Activated CD8-positive, alpha-beta T cell treated with anti-CD3 and anti-CD28 coated beads for 36 hours (primary cell): ENCODE results near the gene CEACAM1. TPM values are rescaled to one million over a fixed set of nuclear protein-coding genes. Genes with fewer than 3 reads are reported as not detected.
"Not testable (repeated sequence)": the region's sequence is repeated elsewhere in the genome, so short reads cannot be mapped to it uniquely, and the experiment has no call there.

ENCODE experiments used
- ATAC-seq: fragments of 200-7000 bp; cut with Tn5 transposase; one replicate; pipeline ENCODE4 v1.10.0; 2021; ENCODE audit warnings: mild to moderate bottlenecking, moderate library complexity
- CTCF ChIA-PET: fragments of 350-600 bp; sonication (Branson Sonifier 250); formaldehyde crosslinking; loops from one replicate; lab custom pipeline; 2021; ENCODE audit warnings: antibody characterized with exemption; lab: Charles Lee
- POLR2A ChIA-PET: fragments of 350-600 bp; sonication (Branson Sonifier 250); formaldehyde crosslinking; loops from one replicate; lab custom pipeline; 2021; ENCODE audit warnings: antibody characterized with exemption; lab: Charles Lee
- DNase-seq: peaks from one replicate; pipeline ENCODE4 v3.0.0-alpha.2; 2020
- H3K27ac Mint-ChIP-seq: one replicate; pipeline ENCODE4 v1.8.0; 2021; ENCODE audit warnings: mild to moderate bottlenecking, mixed read lengths
- H3K27me3 Mint-ChIP-seq: one replicate; pipeline ENCODE4 v1.8.0; 2021; ENCODE audit warnings: mixed read lengths
- H3K36me3 Mint-ChIP-seq: one replicate; pipeline ENCODE4 v1.8.0; 2021; ENCODE audit warnings: low read depth, mixed read lengths
- H3K4me1 Mint-ChIP-seq: one replicate; pipeline ENCODE4 v1.8.0; 2021; ENCODE audit warnings: low read depth, mixed read lengths
- H3K4me3 Mint-ChIP-seq: one replicate; pipeline ENCODE4 v1.8.0; 2021; ENCODE audit warnings: mild to moderate bottlenecking, moderate library complexity, mixed read lengths
- H3K9me3 Mint-ChIP-seq: one replicate; pipeline ENCODE4 v1.8.0; 2021; ENCODE audit warnings: mixed read lengths
- intact Hi-C: fragments of 100-400 bp; cut with micrococcal nuclease; formaldehyde crosslinking; loops from one replicate; pipeline ENCODE4 v1.10.0; 2022
- total RNA-seq, 2 experiments: library from RNA; stranded (reverse); gene quantifications; one replicate each; pipeline ENCODE4 v1.2.3, GENCODE V29; 2021
- TF ChIP-seq, protein P1 (sequence below): fragments of 200-600 bp; IDR thresholded peaks from one replicate; pipeline ENCODE4 v1.8.0; 2022; ENCODE audit warnings: antibody characterized with exemption, mild to moderate bottlenecking

The CEACAM1 gene
- total RNA-seq, 2 experiments from 2014 or later = 5.2 to 5.3 TPM

DNA sequence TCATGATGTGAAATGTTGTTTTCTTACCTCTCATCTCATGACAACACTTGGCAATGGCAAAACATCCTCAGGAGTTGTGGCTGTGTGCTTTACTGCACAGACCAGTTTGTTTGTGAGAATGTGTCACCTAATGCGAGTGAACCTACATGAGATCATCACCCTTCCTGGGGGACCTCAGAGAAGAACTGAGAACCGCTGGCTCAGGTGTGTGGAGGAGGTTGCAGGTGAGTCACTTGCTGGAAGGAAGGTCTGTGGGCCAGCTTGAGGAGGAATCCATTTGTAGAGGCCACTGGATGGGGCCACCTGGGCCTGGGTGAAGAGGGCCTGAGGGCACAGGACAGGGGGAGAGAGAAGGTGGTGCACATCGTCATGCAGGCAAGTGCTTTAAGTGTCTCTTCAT lies 3.0 kb upstream of the CEACAM1 start:
- peaks cover 27% of the 10 kb centered on the region for H3K4me1 Mint-ChIP-seq
- no peak overlapping the region for H3K4me3 Mint-ChIP-seq
- no peak overlapping the region for H3K27ac Mint-ChIP-seq
- intact Hi-C loops = no loop called here
- H3K9me3 Mint-ChIP-seq = no peaks in the 10 kb centered on the region
- DNase-seq (peak; percentile 20), ATAC-seq (no peak)
- H3K36me3 Mint-ChIP-seq = no peaks in the 10 kb centered on the region
- ChIA-PET CTCF (interaction anchor here (0.7 to 6.7 kb wide), 10 partner anchors 11 to 93 kb away, joined by 3 to 138 read pairs (median 16); partner anchors contain the start of gene CXCL17), POLR2A (no interaction called here)
- TF ChIP-seq, protein P1, sequence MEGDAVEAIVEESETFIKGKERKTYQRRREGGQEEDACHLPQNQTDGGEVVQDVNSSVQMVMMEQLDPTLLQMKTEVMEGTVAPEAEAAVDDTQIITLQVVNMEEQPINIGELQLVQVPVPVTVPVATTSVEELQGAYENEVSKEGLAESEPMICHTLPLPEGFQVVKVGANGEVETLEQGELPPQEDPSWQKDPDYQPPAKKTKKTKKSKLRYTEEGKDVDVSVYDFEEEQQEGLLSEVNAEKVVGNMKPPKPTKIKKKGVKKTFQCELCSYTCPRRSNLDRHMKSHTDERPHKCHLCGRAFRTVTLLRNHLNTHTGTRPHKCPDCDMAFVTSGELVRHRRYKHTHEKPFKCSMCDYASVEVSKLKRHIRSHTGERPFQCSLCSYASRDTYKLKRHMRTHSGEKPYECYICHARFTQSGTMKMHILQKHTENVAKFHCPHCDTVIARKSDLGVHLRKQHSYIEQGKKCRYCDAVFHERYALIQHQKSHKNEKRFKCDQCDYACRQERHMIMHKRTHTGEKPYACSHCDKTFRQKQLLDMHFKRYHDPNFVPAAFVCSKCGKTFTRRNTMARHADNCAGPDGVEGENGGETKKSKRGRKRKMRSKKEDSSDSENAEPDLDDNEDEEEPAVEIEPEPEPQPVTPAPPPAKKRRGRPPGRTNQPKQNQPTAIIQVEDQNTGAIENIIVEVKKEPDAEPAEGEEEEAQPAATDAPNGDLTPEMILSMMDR = no peak
- no peaks in the 10 kb centered on the region for H3K27me3 Mint-ChIP-seq

DNA sequence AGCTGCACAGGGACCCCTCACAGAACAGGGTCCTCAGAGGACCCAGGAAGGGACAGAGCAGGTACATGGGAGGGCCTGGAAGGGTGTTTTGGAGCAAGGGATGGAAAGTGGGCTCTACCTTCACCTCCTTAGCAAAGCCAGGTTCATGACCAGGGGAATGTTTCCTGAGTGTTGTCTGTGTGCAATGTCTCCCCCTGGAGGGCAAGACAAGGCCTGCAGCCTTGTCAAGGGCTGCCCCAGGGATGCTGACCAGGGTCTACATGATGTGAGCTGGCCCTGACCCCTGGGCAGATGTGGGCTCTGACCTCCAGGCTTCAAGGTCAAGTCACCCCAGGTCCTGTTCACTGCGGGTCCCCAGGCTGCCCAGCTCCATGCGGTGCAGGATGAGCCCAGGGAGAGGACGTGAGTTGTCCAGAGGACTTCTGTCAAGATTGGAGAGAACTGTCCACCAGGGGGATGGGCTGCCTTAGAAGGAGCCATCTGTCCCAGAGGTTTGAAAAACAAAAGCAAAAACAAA lies 1.0 kb upstream of the CEACAM1 start:
- no peaks in the 10 kb centered on the region for H3K9me3 Mint-ChIP-seq
- H3K4me3 Mint-ChIP-seq = peak overlapping the region; percentile 72
- ChIA-PET POLR2A (interaction anchor here (0.6 to 1.0 kb wide), 2 partner anchors 78 to 83 kb away, joined by 3 read pairs; no protein-coding TSS in a partner anchor), CTCF (interaction anchor here (0.8 to 6.7 kb wide), 23 partner anchors 10 to 129 kb away, joined by 3 to 138 read pairs (median 5); partner anchors contain the start of gene CXCL17)
- TF ChIP-seq, protein P1 = peak; percentile 88
- H3K4me1 Mint-ChIP-seq = peaks cover 27% of the 10 kb centered on the region
- no peaks in the 10 kb centered on the region for H3K36me3 Mint-ChIP-seq
- ATAC-seq (peak; percentile 87), DNase-seq (peak; percentile 83)
- peak overlapping the region; percentile 94 for H3K27ac Mint-ChIP-seq
- intact Hi-C loops = loop anchor here (1.0 kb wide), 1 partner anchor 79 kb away; no protein-coding TSS in a partner anchor
- no peaks in the 10 kb centered on the region for H3K27me3 Mint-ChIP-seq

DNA sequence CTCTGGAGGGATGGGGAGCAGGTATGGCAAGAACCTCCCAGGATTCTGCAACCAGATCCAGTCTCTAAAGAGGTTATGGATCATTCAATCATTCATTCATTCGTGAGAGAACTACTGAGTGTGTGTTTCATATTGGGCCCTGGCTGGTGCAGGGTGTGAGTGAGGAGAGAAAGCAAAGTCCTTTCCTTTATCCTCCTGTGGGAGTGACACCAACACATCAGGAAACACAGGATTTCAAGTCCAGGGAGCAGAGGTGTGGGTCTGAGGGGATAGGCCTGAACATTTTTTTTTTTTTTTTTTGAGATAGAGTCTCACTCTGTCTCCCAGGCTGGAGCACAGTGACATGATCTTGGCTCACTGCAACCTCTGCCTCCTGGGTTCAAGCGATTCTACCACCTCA lies 3.3 kb downstream of the CEACAM1 start:
- Mint-ChIP-seq H3K4me3 (no peak overlapping the region), H3K4me1 (peaks cover 27% of the 10 kb centered on the region), H3K36me3 (no peaks in the 10 kb centered on the region), H3K27me3 (no peaks in the 10 kb centered on the region), H3K9me3 (no peaks in the 10 kb centered on the region), H3K27ac (no peak overlapping the region)
- no peak for DNase-seq
- intact Hi-C loops = loop anchor here (1.0 kb wide), 1 partner anchor 50 kb away; no protein-coding TSS in a partner anchor
- POLR2A ChIA-PET = no interaction called here
- no peak for ATAC-seq
- CTCF ChIA-PET = interaction anchor here (6.7 kb wide), 1 partner anchor 74 kb away, joined by 138 read pairs; no protein-coding TSS in a partner anchor
- TF ChIP-seq, protein P1 = no peak

DNA sequence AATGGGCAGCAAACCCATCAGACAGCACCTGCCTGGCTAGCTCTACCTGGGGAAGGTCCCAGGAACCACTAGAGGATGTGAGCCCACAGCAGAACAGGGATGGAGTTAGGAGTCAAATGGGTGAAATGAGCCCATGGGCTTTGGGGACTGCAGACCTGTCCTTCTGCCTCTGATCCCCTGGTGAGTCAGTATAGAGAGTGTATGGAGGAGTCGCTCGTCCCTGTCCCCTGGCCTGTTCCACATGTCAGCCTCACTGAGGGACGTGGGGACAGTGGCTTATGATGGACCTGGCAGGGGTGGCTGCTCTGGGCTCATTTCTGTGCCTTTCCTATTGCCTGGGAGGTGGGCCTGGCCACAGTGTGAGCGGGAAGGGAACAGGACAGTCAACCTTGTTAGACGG lies 4.0 kb downstream of the CEACAM1 start:
- Mint-ChIP-seq H3K4me1 (peaks cover 25% of the 10 kb centered on the region), H3K9me3 (no peaks in the 10 kb centered on the region), H3K36me3 (no peaks in the 10 kb centered on the region), H3K4me3 (no peak overlapping the region), H3K27ac (no peak overlapping the region), H3K27me3 (no peaks in the 10 kb centered on the region)
- intact Hi-C loops = loop anchor here (1.0 kb wide), 1 partner anchor 49 kb away; no protein-coding TSS in a partner anchor
- DNase-seq (no peak), ATAC-seq (no peak)
- POLR2A ChIA-PET = no interaction called here
- CTCF ChIA-PET = interaction anchor here (1.7 kb wide), 1 partner anchor 10 kb away, joined by 4 read pairs; no protein-coding TSS in a partner anchor
- TF ChIP-seq, protein P1 = no peak

DNA sequence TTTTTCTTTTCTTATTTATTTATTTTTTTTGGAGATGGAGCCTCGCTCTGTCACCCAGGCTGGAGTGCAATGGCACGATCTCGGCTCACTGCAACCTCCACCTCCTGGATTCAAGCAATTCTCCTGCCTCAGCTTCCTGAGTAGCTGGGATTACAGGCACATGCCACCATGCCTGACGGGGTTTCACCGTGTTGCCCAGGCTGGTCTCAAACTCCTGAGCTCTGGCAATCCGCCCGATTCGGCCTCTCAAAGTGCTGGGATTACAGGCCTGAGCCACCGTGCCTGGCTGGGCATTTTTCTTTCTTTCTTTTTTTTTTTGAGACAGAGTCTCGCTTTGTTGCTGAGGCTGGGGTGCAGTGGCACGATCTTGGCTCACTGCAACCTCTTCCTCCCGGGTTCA lies 6.0 kb downstream of the CEACAM1 start:
- ATAC-seq, intact Hi-C loops, POLR2A ChIA-PET, H3K4me1 Mint-ChIP-seq, H3K27me3 Mint-ChIP-seq, H3K9me3 Mint-ChIP-seq, DNase-seq, H3K27ac Mint-ChIP-seq, H3K4me3 Mint-ChIP-seq, H3K36me3 Mint-ChIP-seq: not testable (repeated sequence)
- CTCF ChIA-PET = interaction anchor here (1.3 kb wide), 1 partner anchor 82 kb away, joined by 4 read pairs; no protein-coding TSS in a partner anchor
